CD4-positive, CD25-positive, alpha-beta regulatory T cell (primary cell): ENCODE measurements around the gene PDLIM4. TPM values are rescaled to one million over a fixed set of nuclear protein-coding genes. Genes with fewer than 3 reads are reported as not detected.

ENCODE experiments used
- ATAC-seq, 2 donors: fragments of 150-1000 bp; cut with Tn5 transposase; one replicate each; pipeline ENCODE4 v1.10.0; 2021; ENCODE audit warnings: low read depth in 2 of 2, moderate number of reproducible peaks in 2 of 2, moderate library complexity in 1 of 2
- DNase-seq, 3 donors: peaks; one replicate each; pipeline versions ENCODE4 v3.0.0 to v3.0.0-alpha.2; 2012 to 2022; ENCODE audit warnings: mixed read lengths in 1 of 3
- H3K27ac ChIP-seq: one replicate; pipeline ENCODE4 v1.7.0; 2013; ENCODE audit warnings: mild to moderate bottlenecking, low read length; ENCODE audit not compliant: insufficient read depth, poor library complexity, severe bottlenecking
- H3K27me3 ChIP-seq: one replicate; pipeline ENCODE4 v1.7.0; 2013; ENCODE audit warnings: low read length; ENCODE audit not compliant: control insufficient read depth, insufficient read depth
- H3K36me3 ChIP-seq: one replicate; pipeline ENCODE4 v1.7.0; 2013; ENCODE audit warnings: mild to moderate bottlenecking, low read length, moderate library complexity; ENCODE audit not compliant: control insufficient read depth, insufficient read depth
- H3K4me1 ChIP-seq: 2 replicates; pipeline ENCODE4 v1.7.0; 2013; ENCODE audit warnings: mild to moderate bottlenecking, low read length; ENCODE audit not compliant: insufficient read depth, control insufficient read depth, poor library complexity, severe bottlenecking
- H3K4me3 ChIP-seq: one replicate; pipeline ENCODE4 v1.7.0; 2013; ENCODE audit warnings: low read depth, mild to moderate bottlenecking, low read length, moderate library complexity
- H3K9me3 ChIP-seq, 2 experiments: 1 replicate in 1 of 2; 2 replicates in 1 of 2; pipeline ENCODE4 v1.7.0; 2013; ENCODE audit warnings: low read length in 2 of 2, mild to moderate bottlenecking in 1 of 2, moderate library complexity in 1 of 2; ENCODE audit not compliant: control insufficient read depth in 2 of 2
- H3K27ac Mint-ChIP-seq, 3 donors: one replicate each; pipeline ENCODE4 v1.8.0; 2020 to 2022; ENCODE audit warnings: mild to moderate bottlenecking in 3 of 3, mixed read lengths in 3 of 3, moderate library complexity in 2 of 3
- H3K27me3 Mint-ChIP-seq: one replicate; pipeline ENCODE4 v1.8.0; 2022; ENCODE audit warnings: mild to moderate bottlenecking, mixed read lengths
- H3K36me3 Mint-ChIP-seq: one replicate; pipeline ENCODE4 v1.8.0; 2020; ENCODE audit warnings: mixed read lengths
- H3K4me1 Mint-ChIP-seq, 4 donors: one replicate each; pipeline ENCODE4 v1.8.0; 2020 to 2022; ENCODE audit warnings: mixed read lengths in 4 of 4, mild to moderate bottlenecking in 1 of 4
- H3K4me3 Mint-ChIP-seq, 4 donors: one replicate each; pipeline ENCODE4 v1.8.0; 2020 to 2022; ENCODE audit warnings: mild to moderate bottlenecking in 4 of 4, mixed read lengths in 4 of 4, moderate library complexity in 3 of 4
- H3K9me3 Mint-ChIP-seq, 7 donors: one replicate each; pipeline ENCODE4 v1.8.0; 2020 to 2022; ENCODE audit warnings: mixed read lengths in 7 of 7, mild to moderate bottlenecking in 3 of 7, moderate library complexity in 2 of 7
- polyA plus RNA-seq, 4 donors: library from polyadenylated mRNA; unstranded; fragments of 300-500 nt; fragmentation: Illumina TruSeq; gene quantifications; one replicate each; pipeline ENCODE4 v1.2.3, GENCODE V29; 2021
- total RNA-seq: library from RNA; stranded (reverse); gene quantifications from one replicate; pipeline ENCODE4 v1.2.3, GENCODE V29; 2022

Gene PDLIM4
- total and polyA plus RNA-seq, 5 donors from 2014 or later: not detected

DNA sequence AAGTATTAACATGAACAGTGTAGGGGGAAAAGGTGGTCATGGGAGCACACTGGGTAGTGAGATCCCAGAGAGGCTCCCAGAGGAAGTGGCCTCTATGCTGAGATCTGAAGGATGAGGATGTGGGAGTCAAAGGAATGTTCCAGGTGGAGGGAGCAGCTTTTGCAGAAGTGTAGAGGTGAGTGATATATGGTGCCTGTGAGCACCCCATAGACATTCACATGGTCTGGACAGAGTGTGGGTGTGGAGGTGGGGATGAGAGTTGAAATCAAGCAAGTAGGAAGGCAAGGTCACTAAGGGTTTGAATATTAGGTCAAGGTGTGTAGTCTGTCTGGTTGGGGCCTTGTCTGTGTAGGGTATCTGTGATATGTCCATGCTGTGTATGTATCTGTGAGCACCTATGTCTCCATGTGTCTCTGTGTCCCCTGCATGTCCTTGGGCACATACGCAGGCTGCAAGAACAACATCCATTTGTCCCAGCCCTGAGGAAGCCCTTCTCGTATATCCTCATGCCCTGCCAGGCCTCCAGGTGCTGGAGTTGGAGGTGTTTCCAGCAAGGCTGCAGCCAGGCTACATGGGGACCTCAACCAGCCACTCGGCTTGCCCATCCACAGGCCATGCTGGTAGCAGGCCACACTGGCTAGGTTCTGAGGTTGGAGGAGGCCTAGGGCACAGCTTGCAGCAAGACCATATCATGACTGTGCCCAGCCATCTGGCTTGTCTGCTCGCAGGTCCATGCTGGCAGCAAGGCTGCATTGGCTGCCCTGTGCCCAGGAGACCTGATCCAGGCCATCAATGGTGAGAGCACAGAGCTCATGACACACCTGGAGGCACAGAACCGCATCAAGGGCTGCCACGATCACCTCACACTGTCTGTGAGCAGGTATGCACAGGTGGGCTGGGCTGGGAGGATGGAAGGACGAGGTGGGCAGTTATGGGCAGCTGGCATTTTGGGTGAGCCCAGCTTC, 4.7 kb downstream of the PDLIM4 start:
- Histone ChIP-seq H3K27me3 (no peaks in the 10 kb centered on the region), H3K4me3 (no peak overlapping the region), H3K36me3 (no peaks in the 10 kb centered on the region), H3K9me3 (no peaks in the 10 kb centered on the region), H3K4me1 (no peaks in the 10 kb centered on the region), H3K27ac (no peak overlapping the region)
- Mint-ChIP-seq H3K4me3 (no peak overlapping the region), H3K4me1 (peaks cover 0 to 2% (median 0%) of the 10 kb centered on the region in 4 donors), H3K27me3 (peaks cover 8% of the 10 kb centered on the region), H3K9me3 (no peaks in the 10 kb centered on the region), H3K27ac (no peak overlapping the region), H3K36me3 (no peaks in the 10 kb centered on the region)
- ATAC-seq (no peak), DNase-seq (no peak)

DNA sequence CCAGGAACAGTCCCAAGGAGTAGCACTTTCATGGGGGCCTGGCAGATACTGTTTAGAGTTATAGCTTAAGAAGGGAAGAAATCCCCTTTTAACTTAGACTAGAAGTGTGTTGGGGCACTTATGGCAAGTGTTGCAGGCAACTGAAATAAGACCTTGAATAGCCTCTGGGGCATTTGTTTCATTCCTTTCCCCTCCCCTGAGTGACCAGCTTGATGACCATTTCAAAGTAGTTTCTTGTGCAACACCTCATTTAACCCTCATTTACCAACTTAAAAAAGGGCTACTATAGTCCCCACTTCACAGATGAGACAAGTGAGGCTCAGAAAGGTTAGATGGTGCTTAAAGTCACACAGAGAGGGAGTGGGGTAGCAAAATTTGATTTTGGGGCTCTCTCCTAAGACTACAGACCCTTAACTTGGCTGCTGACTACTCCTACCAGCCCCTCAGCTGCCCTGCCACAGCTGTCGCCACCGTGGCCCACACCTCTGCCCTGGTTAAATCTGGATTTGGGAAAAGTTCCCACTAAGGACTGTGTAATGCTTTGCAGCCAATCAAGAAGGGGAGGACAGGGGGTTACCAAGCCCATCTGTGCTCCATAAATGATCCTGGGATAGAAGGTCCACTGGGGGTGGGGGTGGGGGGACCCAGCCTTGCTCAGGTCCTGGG, 5.5 kb downstream of the PDLIM4 start:
- peaks cover 0 to 1% (median 0%) of the 10 kb centered on the region in 7 donors for H3K9me3 Mint-ChIP-seq
- Histone ChIP-seq H3K36me3 (no peaks in the 10 kb centered on the region), H3K4me3 (no peak overlapping the region), H3K27me3 (no peaks in the 10 kb centered on the region), H3K27ac (no peak overlapping the region), H3K9me3 (no peaks in the 10 kb centered on the region), H3K4me1 (no peaks in the 10 kb centered on the region)
- no peak overlapping the region for H3K4me3 Mint-ChIP-seq
- H3K36me3 Mint-ChIP-seq: no peaks in the 10 kb centered on the region
- ATAC-seq (no peak), DNase-seq (no peak)
- no peak overlapping the region for H3K27ac Mint-ChIP-seq
- peaks cover 7% of the 10 kb centered on the region for H3K27me3 Mint-ChIP-seq
- H3K4me1 Mint-ChIP-seq: peaks cover 0 to 2% (median 0%) of the 10 kb centered on the region in 4 donors

DNA sequence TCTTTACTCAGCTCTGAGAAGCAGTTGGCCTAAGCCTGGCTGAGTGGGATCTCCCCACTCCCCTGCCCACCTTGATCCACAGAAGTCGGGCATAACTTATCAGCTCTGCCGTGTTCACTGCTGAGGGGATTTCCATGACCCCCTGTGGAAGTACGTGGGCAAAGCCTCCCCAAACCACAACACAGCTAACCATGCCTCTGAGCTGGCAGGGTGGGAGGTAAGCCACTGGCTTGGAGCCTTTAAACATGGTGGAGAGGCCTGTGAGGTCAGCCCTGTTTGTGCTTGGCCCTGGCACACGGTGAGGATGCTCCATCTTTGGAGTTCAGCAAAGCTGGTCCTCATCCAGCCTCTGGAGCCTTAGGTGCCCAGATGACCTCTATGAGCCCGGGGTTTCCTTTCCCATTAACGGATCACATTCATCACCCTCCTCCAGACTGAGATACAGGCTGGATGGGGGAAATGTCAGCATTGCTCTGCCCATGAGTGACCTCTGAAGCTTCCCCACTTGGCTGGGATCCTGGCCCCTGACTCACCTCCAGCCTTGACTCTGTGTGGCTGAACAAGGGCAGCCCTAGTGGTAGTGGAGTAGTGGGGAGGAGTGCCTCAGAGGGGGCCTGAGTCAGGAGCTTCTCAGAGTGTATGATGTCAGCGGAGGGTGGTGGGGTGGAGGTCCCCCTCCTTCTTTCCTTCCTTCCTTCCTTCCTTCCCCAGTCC, 6.2 kb downstream of the PDLIM4 start:
- no peak overlapping the region for H3K27ac ChIP-seq
- Mint-ChIP-seq H3K4me3 (no peak overlapping the region), H3K27me3 (peaks cover 7% of the 10 kb centered on the region), H3K9me3 (peaks cover 0 to 1% (median 0%) of the 10 kb centered on the region in 7 donors), H3K4me1 (peaks cover 0 to 2% (median 0%) of the 10 kb centered on the region in 4 donors), H3K27ac (peak overlapping the region in 2 of 3 donors; percentile 9 to 88), H3K36me3 (no peaks in the 10 kb centered on the region)
- H3K4me1 ChIP-seq: no peaks in the 10 kb centered on the region
- no peaks in the 10 kb centered on the region for H3K36me3 ChIP-seq
- no peaks in the 10 kb centered on the region for H3K27me3 ChIP-seq
- DNase-seq (no peak), ATAC-seq (no peak)
- no peaks in the 10 kb centered on the region for H3K9me3 ChIP-seq
- H3K4me3 ChIP-seq: no peak overlapping the region

DNA sequence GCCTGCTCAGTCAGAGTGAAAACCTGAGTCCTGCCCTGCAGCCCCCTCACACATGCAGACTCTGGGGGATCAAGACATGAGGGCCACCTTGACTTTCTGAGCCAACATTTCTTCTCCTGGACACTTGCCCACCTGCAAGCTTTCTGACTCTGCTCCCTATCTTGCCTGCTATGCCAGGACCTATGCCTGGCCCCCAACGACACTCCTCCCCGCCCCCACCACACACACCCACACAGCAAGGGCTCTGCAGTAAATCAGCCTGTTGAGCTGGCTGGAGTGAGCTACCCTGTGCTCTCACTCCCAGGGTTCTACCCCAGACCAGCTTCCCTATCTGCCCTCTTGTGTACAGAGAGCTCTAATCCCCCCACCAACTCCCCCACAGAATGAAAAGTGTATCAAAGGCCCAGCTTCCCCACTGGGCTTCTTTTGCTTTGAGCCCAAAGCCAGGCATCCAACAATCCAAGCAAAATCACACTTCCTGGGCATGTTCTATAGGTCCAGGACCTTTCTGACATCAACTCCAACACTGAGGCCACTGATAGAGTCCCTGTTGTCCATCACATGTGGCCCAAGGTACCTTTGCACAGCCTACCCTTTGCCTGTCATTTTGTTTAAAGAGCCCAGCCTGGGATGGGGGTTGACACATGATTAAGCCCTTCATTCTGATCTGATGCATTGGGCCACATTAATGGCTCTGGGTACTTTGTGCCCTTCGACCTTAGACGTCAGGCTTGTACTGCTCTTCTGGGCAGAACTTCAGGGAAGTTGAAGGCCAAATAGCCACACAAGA, 7.2 kb downstream of the PDLIM4 start:
- H3K27ac Mint-ChIP-seq: peak overlapping the region in 1 of 3 donors; percentile 9
- Histone ChIP-seq H3K4me1 (no peaks in the 10 kb centered on the region), H3K27ac (no peak overlapping the region), H3K4me3 (no peak overlapping the region), H3K27me3 (no peaks in the 10 kb centered on the region), H3K36me3 (no peaks in the 10 kb centered on the region), H3K9me3 (no peaks in the 10 kb centered on the region)
- H3K36me3 Mint-ChIP-seq: no peaks in the 10 kb centered on the region
- peaks cover 7% of the 10 kb centered on the region for H3K27me3 Mint-ChIP-seq
- no peak overlapping the region for H3K4me3 Mint-ChIP-seq
- no peak for ATAC-seq
- peaks cover 0 to 2% (median 0%) of the 10 kb centered on the region in 4 donors for H3K4me1 Mint-ChIP-seq
- peaks cover 0 to 1% (median 0%) of the 10 kb centered on the region in 7 donors for H3K9me3 Mint-ChIP-seq
- no peak for DNase-seq

DNA sequence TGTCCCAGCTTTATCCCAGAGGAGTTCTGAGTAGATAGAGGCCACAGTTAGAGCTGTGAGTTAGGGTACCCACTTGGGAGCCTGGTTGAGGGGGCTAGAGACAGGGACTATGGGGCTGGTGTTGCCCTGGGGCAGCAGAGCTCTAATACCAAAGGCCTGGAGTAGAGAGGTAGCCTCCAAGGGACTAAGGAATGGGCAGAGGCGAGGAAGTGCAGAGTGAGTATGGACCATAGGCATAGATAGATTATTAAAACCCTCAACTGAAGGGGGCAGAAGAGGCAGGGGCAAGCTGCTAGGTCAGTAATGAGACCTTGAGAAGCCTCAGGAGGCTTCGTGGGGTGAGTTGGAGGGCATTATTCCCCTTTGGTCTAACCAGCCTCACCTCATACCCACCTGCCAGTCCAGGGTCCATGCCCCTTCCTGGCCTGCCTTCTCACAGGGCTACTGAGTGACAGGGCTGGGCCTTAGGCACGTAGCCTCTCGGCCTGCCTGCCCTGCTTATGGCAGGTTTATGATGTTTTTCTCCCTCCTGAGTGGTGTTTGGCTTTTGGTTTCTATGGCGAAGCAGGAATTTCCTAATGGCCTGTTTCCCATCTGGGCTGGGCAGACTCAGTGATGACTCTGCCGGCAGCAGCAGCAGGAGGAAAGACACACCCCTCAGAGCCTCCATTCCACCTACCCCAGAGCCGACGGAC, 8.0 kb downstream of the PDLIM4 start:
- Histone ChIP-seq H3K27me3 (no peaks in the 10 kb centered on the region), H3K36me3 (no peaks in the 10 kb centered on the region), H3K9me3 (no peaks in the 10 kb centered on the region), H3K4me3 (no peak overlapping the region), H3K27ac (no peak overlapping the region), H3K4me1 (no peaks in the 10 kb centered on the region)
- Mint-ChIP-seq H3K4me3 (no peak overlapping the region), H3K36me3 (no peaks in the 10 kb centered on the region), H3K27ac (no peak overlapping the region), H3K27me3 (peaks cover 2% of the 10 kb centered on the region), H3K4me1 (peaks cover 0 to 2% (median 0%) of the 10 kb centered on the region in 4 donors), H3K9me3 (peaks cover 0 to 1% (median 0%) of the 10 kb centered on the region in 7 donors)
- ATAC-seq: no peak
- DNase-seq: no peak

DNA sequence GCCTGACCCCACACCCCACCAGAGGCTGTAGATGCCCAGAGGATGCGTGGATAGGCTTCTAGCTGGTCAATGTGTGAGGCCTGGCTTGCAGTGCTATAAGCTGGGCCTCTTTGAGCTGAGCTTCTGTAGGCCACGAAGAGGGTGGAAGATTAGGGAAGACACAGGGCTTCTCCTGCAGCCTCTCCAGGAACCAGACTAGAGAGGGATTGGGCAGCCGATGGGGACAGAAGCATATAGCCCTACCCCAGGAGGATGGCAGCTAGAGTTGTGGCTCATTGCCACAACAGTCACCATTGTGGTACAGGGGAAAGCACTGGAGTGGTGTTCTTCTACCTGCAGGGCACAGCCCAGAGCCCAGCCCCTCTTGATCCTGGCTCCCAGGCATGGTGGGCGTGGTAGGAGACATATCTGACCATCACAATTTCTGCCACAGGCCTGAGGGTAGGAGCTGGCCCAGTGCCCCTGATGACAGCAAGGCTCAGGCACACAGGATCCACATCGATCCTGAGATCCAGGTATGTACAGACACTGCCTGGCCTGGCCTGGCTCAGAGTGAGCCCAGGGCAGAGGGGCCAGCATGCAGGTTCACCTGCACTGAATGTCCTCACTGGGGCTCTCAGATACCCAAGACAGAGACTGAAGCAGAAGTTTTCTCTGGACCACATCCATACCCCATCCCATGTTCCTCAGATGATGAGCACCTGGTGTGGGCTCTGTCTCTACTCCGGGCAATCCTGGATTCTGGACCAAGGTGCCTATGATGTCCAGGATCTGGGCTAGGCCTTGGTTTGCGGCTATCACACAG, 8.7 kb downstream of the PDLIM4 start:
- no peak overlapping the region for H3K27ac Mint-ChIP-seq
- H3K4me3 Mint-ChIP-seq: no peak overlapping the region
- ATAC-seq: no peak

More for the DNA sequence above, 8.7 kb downstream of the PDLIM4 start:
- Histone ChIP-seq H3K27me3 (no peaks in the 10 kb centered on the region), H3K9me3 (no peaks in the 10 kb centered on the region), H3K27ac (no peak overlapping the region), H3K36me3 (no peaks in the 10 kb centered on the region), H3K4me1 (no peaks in the 10 kb centered on the region), H3K4me3 (no peak overlapping the region)
- Mint-ChIP-seq H3K27me3 (no peaks in the 10 kb centered on the region), H3K9me3 (peaks cover 0 to 1% (median 0%) of the 10 kb centered on the region in 7 donors), H3K36me3 (no peaks in the 10 kb centered on the region), H3K4me1 (peaks cover 0 to 4% (median 0%) of the 10 kb centered on the region in 4 donors)
- DNase-seq: no peak
